K562 (cell line): ENCODE measurements around the gene ZNF22. TPM values are rescaled to one million over a fixed set of nuclear protein-coding genes. Genes with fewer than 3 reads are reported as not detected.
A peak's percentile ranks its signal among the peaks of the same experiment; 100 is the strongest.

Source experiments
- ARID4B ChIP-seq: sonication (generic); formaldehyde crosslinking; IDR thresholded peaks from 2 replicates; pipeline ENCODE4 v1.8.0; 2022; ENCODE audit warnings: mild to moderate bottlenecking, missing genetic modification reagents
- ASH1L ChIP-seq: fragments of 450-650 bp; IDR thresholded peaks from 2 replicates; pipeline ENCODE4 v1.6.1; 2018; ENCODE audit warnings: borderline replicate concordance, mild to moderate bottlenecking, low read depth; ENCODE audit not compliant: partially characterized antibody
- CBX1 ChIP-seq: sonication (generic); IDR thresholded peaks from 2 replicates; pipeline ENCODE4 v1.6.1; 2016; ENCODE audit warnings: antibody characterized with exemption, low read depth, mild to moderate bottlenecking
- CEBPZ ChIP-seq: fragments of 150-350 bp; IDR thresholded peaks from 2 replicates; pipeline ENCODE4 v1.6.1; 2014; ENCODE audit warnings: low read depth, mild to moderate bottlenecking, low read length, borderline replicate concordance
- CTCFL ChIP-seq: IDR thresholded peaks from 2 replicates; pipeline ENCODE4 v1.6.1; 2011; ENCODE audit warnings: borderline replicate concordance, low read depth, mild to moderate bottlenecking, moderate library complexity, low read length; ENCODE audit not compliant: insufficient read depth, poor library complexity, severe bottlenecking
- HOMEZ ChIP-seq: fragments of 250-450 bp; sonication (Bioruptor Pico); IDR thresholded peaks from 2 replicates; pipeline ENCODE4 v1.4.0; 2020; ENCODE audit warnings: mild to moderate bottlenecking, moderate library complexity
- ZBTB11 ChIP-seq, 3 experiments: fragments of 200-800 bp in 1 of 3; fragments of 250-450 bp in 1 of 3; fragments of 450-650 bp in 1 of 3; sonication (Bioruptor Pico) in 1 of 3; sonication (Bioruptor generic) in 1 of 3; formaldehyde crosslinking in 1 of 3; IDR thresholded peaks; 2 replicates each; pipeline versions ENCODE4 v1.6.1 to v1.8.0; 2016 to 2022; ENCODE audit warnings: mild to moderate bottlenecking in 2 of 3, missing genetic modification characterization in 2 of 3, missing compliant biosample characterization in 1 of 3, moderate library complexity in 1 of 3
- ZC3H4 ChIP-seq: sonication (generic); formaldehyde crosslinking; IDR thresholded peaks from 2 replicates; pipeline ENCODE4 v1.9.0; 2021; ENCODE audit warnings: missing genetic modification reagents, borderline replicate concordance
- ZKSCAN3 ChIP-seq: fragments of 250-450 bp; sonication (Bioruptor Pico); IDR thresholded peaks from 2 replicates; pipeline ENCODE4 v1.4.0; 2020
- polyA plus RNA-seq, 8 experiments: library from polyadenylated mRNA; depleted of rRNA in 4 of 8; stranded (reverse) in 5 of 8; unstranded in 3 of 8; fragments of >200 nt; fragmentation: Nextera tagmentation in 2 of 8; fragmentation: Illumina TruSeq in 1 of 8; extraction: Ambion mirVana in 2 of 8; extraction: Trizol in 1 of 8; gene quantifications; 2 replicates each; pipeline versions ENCODE4 v1.2.1 to v1.2.3, GENCODE V29; 2011 to 2014; ENCODE audit warnings: inconsistent platforms in 1 of 8, missing spikeins in 1 of 8
- total RNA-seq, 7 experiments: library from RNA; depleted of rRNA in 6 of 7; stranded (reverse); fragments of >200 nt in 6 of 7; fragmentation: Illumina TruSeq in 2 of 7; extraction: Trizol in 2 of 7; gene quantifications; 2 replicates each; pipeline versions ENCODE4 v1.2.1 to v1.2.3, GENCODE V29; 2011 to 2021; ENCODE audit warnings: low replicate concordance in 1 of 7

ZNF22 gene
- total and polyA plus RNA-seq, 9 of the 15 experiments (the other 6 are each of a cell fraction or from before 2014, with no cell fraction given) = 36.2 to 98.7 (median 51.2) TPM

GRCh38 chr10:45000752-45001380, at the start of gene ZNF22 (continued):
- peak; percentile 74 for TF ChIP-seq CTCFL
- peak; percentile 70; the same call in 1 of the 2 replicates for TF ChIP-seq ARID4B (CRISPR knock-in tag)
- TF ChIP-seq CEBPZ = no peak
- peak; percentile 87 for TF ChIP-seq CBX1
- TF ChIP-seq HOMEZ (CRISPR knock-in tag) = no peak
- no peak for TF ChIP-seq ZKSCAN3
- TF ChIP-seq ZBTB11 (CRISPR knock-in tag; IDR thresholded peaks at IDR 0.05) = peak in 1 of 3 experiments; percentile 62; a peak in 1 of 6 replicates
- TF ChIP-seq ZC3H4 (CRISPR knock-in tag) = peak; percentile 45; the same call in 1 of the 2 replicates
- no peak for TF ChIP-seq ASH1L
